GM12872 (cell line): ENCODE measurements around the gene TRIM13.

ENCODE experiments used
- CTCF ChIP-seq: IDR thresholded peaks from 3 replicates; pipeline ENCODE4 v1.5.1; 2011; ENCODE audit warnings: low read depth, mild to moderate bottlenecking, low read length, moderate library complexity; ENCODE audit not compliant: insufficient read depth

TRIM13 gene

DNA sequence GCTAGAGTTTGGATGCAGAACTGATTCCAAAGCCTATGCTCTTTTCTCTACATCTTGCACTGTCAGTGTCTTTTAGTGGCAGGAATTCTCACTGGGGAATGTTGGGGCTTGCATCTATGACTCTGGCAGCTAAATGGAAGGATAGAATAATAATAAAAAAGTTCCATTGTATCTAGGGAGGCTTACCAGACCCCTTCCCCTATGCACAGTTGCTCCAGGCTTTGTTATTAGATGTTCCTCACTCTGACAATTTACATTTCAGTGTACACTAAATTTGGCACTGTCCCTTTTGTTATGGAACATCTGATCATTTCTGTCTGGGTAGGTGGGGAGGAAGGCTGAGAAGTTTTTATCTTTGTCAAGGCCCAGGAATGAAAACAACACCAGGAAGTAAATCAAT lies 3.7 kb upstream of the TRIM13 start:
- TF ChIP-seq CTCF = no peak

- TF ChIP-seq CTCF = no peak
Measured at GRCh38 chr13:49993666-49994065, 3.2 kb upstream of the TRIM13 start.

DNA sequence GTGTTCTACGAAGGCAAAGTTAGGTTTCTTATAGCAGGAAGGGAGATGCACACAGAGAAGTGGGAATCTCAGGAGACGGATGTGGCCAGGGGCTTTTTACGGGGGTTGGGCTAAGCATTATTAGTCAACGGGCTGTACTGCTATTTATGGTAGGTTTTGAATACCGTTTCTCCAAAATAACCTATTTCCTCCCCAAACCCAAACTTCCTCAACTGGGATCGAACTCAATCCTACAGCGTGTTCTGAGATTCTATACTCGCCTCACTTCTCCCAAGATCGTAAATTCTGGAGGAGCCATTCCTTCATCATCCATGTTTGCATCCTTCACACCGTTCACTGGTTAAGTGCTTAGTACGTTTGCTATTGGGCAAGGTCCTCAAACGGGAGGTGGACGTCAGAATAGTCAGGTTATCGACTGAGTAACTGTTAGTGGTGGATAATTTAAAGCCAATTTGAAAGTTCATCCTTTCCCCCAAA lies 1.2 kb upstream of the TRIM13 start:
- no peak for TF ChIP-seq CTCF

- no peak for TF ChIP-seq CTCF
Measured at GRCh38 chr13:49996161-49996915, 504 bp upstream of the TRIM13 start.

DNA sequence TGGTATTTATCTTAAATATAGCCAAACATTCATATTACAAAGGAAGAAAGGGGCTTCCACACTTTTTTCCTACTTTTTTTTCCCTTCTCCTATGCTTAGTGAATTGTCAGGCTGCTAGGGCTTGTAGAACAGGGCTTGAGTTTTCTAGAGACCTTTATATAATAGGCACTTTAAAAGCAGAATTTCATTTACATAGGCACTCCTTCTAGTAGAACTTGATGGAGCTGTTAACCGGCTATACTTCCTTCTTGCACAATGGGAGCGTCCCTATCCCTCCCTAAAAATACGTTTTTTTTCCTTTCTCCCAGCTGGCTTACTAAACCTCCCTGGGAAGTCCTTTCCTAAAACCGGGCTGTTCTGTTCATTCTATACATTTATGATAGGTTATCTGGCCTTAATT lies 1.1 kb downstream of the TRIM13 start:
- TF ChIP-seq CTCF = no peak

- no peak for TF ChIP-seq CTCF
Measured at GRCh38 chr13:49998714-49999624, 2.1 kb downstream of the TRIM13 start.

DNA sequence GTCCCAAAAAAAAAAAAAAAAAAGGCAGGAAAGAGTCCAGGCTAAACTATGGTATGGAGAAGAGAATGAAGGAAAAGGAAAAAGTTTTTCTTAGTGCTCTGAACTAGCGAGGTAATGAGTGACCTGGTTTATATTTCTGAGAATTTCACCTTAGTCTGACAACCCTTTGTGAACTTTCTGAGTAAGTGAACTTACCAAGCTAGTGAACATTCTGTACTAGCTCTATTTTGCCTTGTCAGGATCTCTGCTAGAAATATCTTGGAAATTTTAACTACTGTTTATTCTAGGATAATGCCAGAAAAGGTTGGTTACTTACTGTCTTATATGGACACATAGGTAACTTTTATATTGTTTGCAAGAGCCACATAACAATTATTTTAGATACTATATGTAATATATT lies 4.4 kb downstream of the TRIM13 start:
- TF ChIP-seq CTCF = no peak
